CD4-positive, alpha-beta T cell treated with Interleukin-4 for 1 hour (primary cell): ENCODE results near the gene BNC2.

Experiments
- DNase-seq, 2 donors: peaks; one replicate each; pipeline ENCODE4 v3.0.0-alpha.2; 2020 to 2022

The BNC2 gene

GRCh38 chr9:16708656-16709435 is 161.6 kb downstream of the BNC2 start:
- no peak for DNase-seq

DNA sequence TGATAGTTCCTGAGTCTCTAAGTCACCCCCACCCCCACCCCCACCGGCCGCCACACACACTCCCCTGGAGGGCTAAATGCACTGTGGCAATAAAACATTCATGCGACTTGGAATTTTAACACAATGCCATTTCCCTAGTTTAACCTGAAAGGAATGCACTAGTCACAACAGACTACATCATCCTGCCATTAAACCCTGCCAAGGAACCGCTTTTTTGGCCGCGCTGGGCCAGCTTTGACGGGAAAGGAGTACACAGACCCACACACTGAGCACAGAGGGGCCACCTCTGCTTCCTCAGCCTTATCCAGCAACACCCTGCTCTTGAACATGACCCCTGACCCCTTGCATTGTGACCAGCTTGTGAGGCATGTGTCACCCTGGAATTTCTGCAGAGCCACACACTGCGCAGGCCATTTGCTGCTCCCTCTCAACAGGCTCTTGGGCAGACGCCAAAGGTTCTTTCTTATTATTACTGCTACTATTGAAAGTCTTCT is 165.3 kb downstream of the BNC2 start:
- no peak for DNase-seq

GRCh38 chr9:16704116-16705110 is 166.1 kb downstream of the BNC2 start:
- no peak for DNase-seq

DNA sequence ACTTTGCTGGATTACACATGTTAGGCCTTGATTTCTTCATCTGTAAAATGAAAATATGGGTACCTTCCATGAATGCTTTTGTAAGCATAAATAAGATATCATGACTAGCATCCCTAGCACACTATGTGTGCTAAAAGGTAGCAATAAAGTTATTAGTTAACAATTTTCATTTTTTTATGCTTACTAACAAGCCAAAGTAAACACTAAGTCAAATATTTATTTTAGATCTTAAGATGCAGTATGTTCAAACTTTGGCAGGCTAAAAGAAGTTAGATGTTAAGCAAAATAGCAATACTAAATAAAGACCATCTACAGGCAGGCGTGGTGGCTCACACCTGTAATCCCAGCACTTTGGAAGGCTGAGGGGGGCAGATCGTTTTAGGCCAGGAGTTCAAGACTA is 169.1 kb downstream of the BNC2 start:
- no peak for DNase-seq

DNA sequence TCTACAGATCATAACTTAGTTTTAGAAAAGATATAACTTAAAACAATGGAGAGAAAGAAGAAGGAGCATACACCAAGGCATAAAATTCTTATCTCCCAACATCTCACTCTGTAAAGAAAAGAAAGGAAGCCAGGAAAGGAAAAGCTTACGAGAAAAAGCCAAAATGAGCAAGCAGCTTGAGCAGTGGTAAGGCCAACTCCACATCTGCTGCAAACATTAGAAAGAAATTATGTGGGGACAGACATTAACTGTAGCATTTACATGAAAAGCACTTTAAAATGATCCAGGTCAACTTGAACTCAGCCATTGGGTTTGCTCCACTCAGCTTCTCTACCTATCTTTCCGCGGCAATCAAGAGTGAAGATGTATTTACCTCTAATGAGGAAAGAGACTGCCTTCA is 176.9 kb downstream of the BNC2 start:
- no peak for DNase-seq

DNA sequence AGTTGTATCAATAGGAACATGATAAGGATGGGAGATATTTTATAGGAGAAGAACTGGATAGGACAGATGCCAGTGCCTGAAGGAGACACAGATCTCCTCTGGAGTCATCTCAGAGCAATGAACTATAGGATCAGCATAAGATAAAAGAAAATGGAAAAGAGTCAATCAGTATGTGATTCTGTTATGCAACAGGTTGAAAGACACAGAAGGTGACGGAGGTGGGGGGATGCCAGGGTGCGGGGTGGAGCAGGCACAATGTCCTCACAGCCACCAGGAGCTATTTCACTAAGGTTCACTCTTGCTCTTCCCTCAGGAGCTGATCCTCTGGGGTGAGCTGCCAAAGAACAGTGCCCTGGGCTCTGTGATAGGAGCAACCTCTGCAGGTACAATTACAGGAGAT is 179.8 kb downstream of the BNC2 start:
- DNase-seq, result no peak

DNA sequence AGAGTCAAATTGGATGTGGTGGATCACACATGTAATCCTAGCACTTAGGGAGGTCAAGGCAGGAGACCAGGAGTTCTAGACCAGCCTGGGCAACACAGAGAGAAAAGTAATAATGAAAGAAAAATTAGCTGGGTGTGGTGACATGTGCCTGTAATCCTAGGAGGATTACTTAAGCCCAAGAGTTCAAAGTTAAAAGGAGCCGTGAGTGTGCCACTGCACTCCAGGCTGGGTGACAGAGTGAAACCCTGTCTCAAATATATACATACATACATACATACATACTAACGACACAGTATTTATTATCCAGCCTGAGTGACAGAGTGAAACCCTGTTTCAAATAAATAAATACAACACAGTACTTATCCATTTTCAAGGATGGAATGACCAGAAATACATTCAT is 180.3 kb downstream of the BNC2 start:
- DNase-seq, result no peak

- no peak for DNase-seq
Observed at GRCh38 chr9:16689351-16689938, 181.0 kb downstream of the BNC2 start.

- DNase-seq, result no peak
Observed at GRCh38 chr9:16688814-16689213, 181.7 kb downstream of the BNC2 start.

DNA sequence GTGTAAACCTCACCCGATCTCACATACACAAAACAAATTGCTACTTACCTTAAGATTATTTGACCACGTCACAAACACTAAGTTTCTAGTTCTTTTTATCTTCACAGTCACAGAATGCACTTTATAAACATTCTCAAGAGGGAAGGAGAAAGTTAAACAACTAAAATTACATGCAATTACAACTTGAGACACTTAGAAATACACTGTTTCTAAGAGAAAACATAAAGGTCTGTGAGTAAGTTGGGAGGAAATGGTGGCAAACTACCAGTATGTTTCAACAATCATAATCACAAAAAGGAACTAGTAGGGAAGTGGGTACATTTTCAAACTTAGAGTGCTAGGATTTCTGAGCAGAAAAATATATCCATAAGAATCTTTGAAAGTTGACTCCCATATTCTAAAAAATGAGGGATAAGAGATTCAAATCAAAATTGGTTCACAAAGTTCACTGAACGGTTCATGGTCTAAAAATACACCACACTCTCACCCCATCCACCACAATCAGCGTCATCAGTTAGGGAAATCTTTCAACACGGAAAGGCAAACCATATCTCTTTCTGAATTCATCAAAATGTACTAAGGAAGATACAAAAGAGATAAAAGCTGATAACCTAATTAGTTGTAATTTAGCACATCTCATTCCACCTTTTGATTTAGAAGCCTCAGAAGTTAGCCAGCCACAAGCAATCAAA is 182.6 kb downstream of the BNC2 start:
- DNase-seq, result no peak

DNA sequence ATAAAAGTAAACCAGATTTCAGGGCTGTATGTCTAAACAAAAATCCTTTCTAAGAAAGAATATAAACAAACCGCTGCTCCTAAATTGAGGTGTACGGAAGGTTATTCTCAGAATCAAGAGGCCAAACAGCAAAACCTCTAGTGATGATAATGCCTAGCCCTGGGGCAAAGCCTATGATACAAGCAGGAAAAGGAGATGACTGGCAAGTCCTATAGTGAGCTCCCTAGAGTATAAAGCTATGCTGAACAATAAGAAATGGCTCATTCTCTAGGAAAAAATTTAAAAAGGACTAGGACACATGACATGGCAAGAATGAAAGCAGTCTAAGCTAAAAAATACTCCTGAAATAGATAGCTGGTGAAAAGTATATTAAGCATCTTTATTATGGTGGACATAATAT is 187.1 kb downstream of the BNC2 start:
- DNase-seq, result no peak

DNA sequence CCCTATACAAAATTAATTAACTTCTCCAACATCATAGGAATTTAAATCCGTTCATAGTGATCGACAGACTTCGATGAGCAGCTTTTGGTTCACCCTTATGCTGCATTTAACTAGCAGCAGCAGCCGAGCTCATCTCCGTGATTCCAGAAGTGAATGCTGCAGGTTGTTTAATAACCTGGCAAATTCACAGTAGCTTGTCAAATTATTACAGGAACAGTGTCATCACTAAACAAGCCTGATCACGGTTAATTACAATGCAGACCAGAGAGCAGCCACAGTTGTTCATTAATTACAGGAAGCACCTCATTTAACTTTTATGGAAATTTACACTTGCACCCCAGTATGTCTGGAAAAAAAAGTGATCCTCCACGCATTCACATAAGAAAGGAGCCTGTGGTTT is 188.2 kb downstream of the BNC2 start:
- DNase-seq, result no peak

DNA sequence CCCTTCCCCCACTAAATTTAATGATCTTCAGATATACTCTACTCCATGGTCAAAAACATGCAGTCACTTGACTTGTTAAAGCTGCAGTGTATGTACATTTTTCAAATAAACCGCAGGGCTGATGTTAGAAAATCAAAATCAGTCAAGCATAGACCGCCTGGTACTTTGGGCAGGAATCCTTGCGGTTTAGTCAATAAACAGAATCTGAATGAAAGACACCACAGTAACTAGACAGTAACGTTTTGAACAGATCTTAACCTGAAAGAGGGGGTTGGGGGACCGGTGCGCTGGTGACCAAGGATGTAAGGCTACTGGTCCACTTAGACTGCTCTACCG is 188.8 kb downstream of the BNC2 start:
- DNase-seq, result no peak

- no peak for DNase-seq
Observed at GRCh38 chr9:16680975-16681651, 189.4 kb downstream of the BNC2 start.

DNA sequence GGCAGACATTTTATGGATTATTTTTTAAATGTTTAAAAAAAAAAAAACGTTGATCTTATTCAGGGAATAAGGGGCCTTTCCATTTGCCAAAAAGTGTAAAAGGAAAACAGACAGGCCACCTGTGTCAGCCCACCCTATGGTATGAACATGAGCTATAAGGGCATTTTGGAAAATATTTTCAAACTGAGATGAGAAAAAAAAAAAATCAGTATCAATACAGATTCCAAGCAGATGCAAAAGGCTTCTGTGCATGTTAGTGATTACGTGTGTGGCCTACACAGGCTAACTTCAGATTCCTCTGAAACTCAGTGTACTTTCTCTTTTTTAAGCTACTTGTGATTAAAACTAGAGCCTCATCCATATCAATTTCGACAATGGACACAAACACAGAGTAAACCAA is 189.9 kb downstream of the BNC2 start:
- no peak for DNase-seq

- no peak for DNase-seq
Observed at GRCh38 chr9:16679327-16679821, 191.1 kb downstream of the BNC2 start.

DNA sequence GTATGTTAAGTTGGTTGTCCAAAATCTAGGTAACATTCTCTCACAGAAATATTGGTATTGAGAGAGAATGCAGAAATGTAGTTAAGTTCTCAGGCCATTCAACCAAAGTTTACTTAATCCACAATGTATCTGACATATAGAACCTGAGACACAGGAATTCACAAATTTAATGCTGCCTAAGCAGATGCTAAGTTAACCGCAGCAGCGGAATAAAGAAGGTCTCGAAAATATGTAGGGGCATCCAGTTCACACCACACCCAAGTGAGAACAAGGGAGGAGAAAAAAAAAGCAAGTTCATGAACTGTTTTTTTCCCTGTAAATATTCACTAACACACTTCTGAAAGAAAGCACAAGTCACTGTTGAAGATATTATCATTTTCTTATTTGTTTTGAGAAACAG is 194.0 kb downstream of the BNC2 start:
- no peak for DNase-seq

GRCh38 chr9:16675131-16675530 is 195.3 kb downstream of the BNC2 start:
- no peak for DNase-seq

- DNase-seq, result no peak
Observed at GRCh38 chr9:16673171-16673570, 197.3 kb downstream of the BNC2 start.

GRCh38 chr9:16672501-16672900 is 198.0 kb downstream of the BNC2 start:
- no peak for DNase-seq

GRCh38 chr9:16671591-16672137 is 198.8 kb downstream of the BNC2 start:
- no peak for DNase-seq

DNA sequence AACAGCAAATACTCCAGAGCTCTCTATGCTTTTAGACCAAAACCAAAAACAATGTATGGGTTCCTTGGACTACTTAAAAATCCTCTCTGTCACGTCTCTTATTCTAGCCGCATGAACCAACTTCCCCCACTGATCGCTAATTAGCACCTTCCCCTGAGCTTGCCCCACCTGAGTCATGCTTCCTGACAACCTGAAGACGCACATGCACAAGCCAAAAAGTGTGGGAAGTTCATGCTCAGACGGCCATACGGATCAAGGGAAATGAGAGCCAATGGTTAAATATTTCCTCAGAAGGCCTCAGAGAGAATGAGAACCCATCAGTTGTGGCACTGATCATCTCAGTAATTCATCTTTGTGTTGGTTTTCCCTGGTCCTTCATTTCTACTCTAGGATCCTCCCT is 199.7 kb downstream of the BNC2 start:
- DNase-seq, result no peak
